H1 (cell line): ENCODE results near the gene POLG. TPM values are rescaled to one million over a fixed set of nuclear protein-coding genes. Genes with fewer than 3 reads are reported as not detected.

ENCODE experiments used
- CTCF ChIA-PET: fragments of 300-600 bp; sonication (Branson Sonifier 250); formaldehyde crosslinking; loops from one replicate; lab custom pipeline; 2021; ENCODE audit not compliant: partially characterized antibody; lab: Charles Lee
- POLR2A ChIA-PET: fragments of 300-600 bp; sonication (Branson Sonifier 250); formaldehyde crosslinking; loops from one replicate; lab custom pipeline; 2021; ENCODE audit warnings: inconsistent platforms; ENCODE audit not compliant: partially characterized antibody; lab: Charles Lee
- DNase-seq, 2 experiments: peaks; one replicate each; pipeline versions ENCODE4 v3.0.0 to v3.0.0-alpha.2; 2010 to 2022; ENCODE audit warnings: low spot score in 2 of 2, low read depth in 1 of 2, mixed read lengths in 1 of 2
- FAIRE-seq: peaks from 2 replicates; lab custom pipeline; 2011; peaks lifted over from hg19 to GRCh38; lab: Jason Lieb, UNC
- H2AFZ ChIP-seq: 2 replicates; pipeline ENCODE4 v1.8.1; 2012; ENCODE audit warnings: low read length, inconsistent platforms
- H2AK5ac ChIP-seq: 2 replicates; pipeline ENCODE4 v1.6.1; 2013; ENCODE audit warnings: low read depth, low read length
- H2BK120ac ChIP-seq: replicated peaks from 2 replicates; pipeline ENCODE3; 2013; ENCODE audit warnings: low read depth, low read length, inconsistent platforms
- H2BK12ac ChIP-seq: 2 replicates; pipeline ENCODE4 v1.6.1; 2013; ENCODE audit warnings: low read depth, low read length
- H2BK15ac ChIP-seq: 2 replicates; pipeline ENCODE4 v1.6.1; 2013; ENCODE audit warnings: low read length
- H2BK20ac ChIP-seq: 2 replicates; pipeline ENCODE4 v1.6.1; 2013; ENCODE audit warnings: low read length
- H2BK5ac ChIP-seq: 2 replicates; pipeline ENCODE4 v1.6.1; 2013; ENCODE audit warnings: low read depth, low read length
- H3K14ac ChIP-seq: 2 replicates; pipeline ENCODE4 v1.6.1; 2013; ENCODE audit warnings: inconsistent platforms; ENCODE audit not compliant: insufficient read length
- H3K18ac ChIP-seq: 2 replicates; pipeline ENCODE4 v1.6.1; 2013; ENCODE audit warnings: low read length; ENCODE audit errors: extremely low read depth
- H3K23ac ChIP-seq: 2 replicates; pipeline ENCODE4 v1.6.1; 2013; ENCODE audit warnings: inconsistent platforms; ENCODE audit not compliant: insufficient read length
- H3K23me2 ChIP-seq: 2 replicates; pipeline ENCODE4 v1.6.1; 2013; ENCODE audit warnings: low read depth, low read length
- H3K27ac ChIP-seq: 2 replicates; pipeline ENCODE4 v1.6.1; 2011; ENCODE audit warnings: low read depth, low read length, inconsistent platforms
- H3K27me3 ChIP-seq, 4 experiments: replicated peaks in 1 of 4; 1 replicate in 1 of 4; 2 replicates in 3 of 4; pipeline versions ENCODE4 v1.6.1 to v1.8.1; 2011 to 2013; ENCODE audit warnings: low read length in 3 of 4, mild to moderate bottlenecking in 3 of 4, inconsistent platforms in 2 of 4, mixed read lengths in 2 of 4, moderate library complexity in 1 of 4; ENCODE audit not compliant: control insufficient read depth in 3 of 4, insufficient read depth in 3 of 4; ENCODE audit errors: extremely low read depth in 1 of 4
- H3K36me3 ChIP-seq, 4 experiments: 2 replicates each; pipeline versions ENCODE4 v1.6.1 to v1.8.1; 2011 to 2013; ENCODE audit warnings: mild to moderate bottlenecking in 4 of 4, low read length in 3 of 4, moderate library complexity in 2 of 4, control low read depth in 1 of 4, inconsistent platforms in 1 of 4; ENCODE audit not compliant: insufficient read depth in 4 of 4, control insufficient read depth in 2 of 4
- H3K4ac ChIP-seq: replicated peaks from 2 replicates; pipeline ENCODE3; 2013; ENCODE audit warnings: low read length, low read depth, mixed read lengths, inconsistent platforms; ENCODE audit not compliant: insufficient read length
- H3K4me1 ChIP-seq, 4 experiments: replicated peaks in 1 of 4; 1 replicate in 1 of 4; 2 replicates in 3 of 4; pipeline versions ENCODE4 v1.6.1 to v1.8.1; 2011 to 2013; ENCODE audit warnings: low read length in 3 of 4, inconsistent platforms in 2 of 4, mixed read lengths in 1 of 4; ENCODE audit not compliant: insufficient read depth in 4 of 4, control insufficient read depth in 3 of 4
- H3K4me2 ChIP-seq, 2 experiments: 2 replicates each; pipeline versions ENCODE4 v1.6.1 to v1.8.1; 2011 to 2013; ENCODE audit warnings: low read depth in 2 of 2, low read length in 2 of 2, control low read depth in 1 of 2, inconsistent platforms in 1 of 2, mild to moderate bottlenecking in 1 of 2; ENCODE audit not compliant: insufficient read depth in 1 of 2
- H3K4me3 ChIP-seq, 4 experiments: fragments of 200-600, 300-600 bp in 1 of 4; sonication (generic), shearing (Covaris generic), sonication (Bioruptor Twin) in 1 of 4; 2 replicates each; pipeline versions ENCODE4 v1.5.1 to v1.8.1; 2011 to 2016; ENCODE audit warnings: low read length in 4 of 4, low read depth in 3 of 4, control low read depth in 2 of 4, inconsistent platforms in 2 of 4, mild to moderate bottlenecking in 2 of 4, mixed read lengths in 1 of 4, moderate library complexity in 1 of 4; ENCODE audit not compliant: insufficient read depth in 2 of 4; ENCODE audit errors: extremely low read depth in 1 of 4
- H3K56ac ChIP-seq: replicated peaks from 2 replicates; pipeline ENCODE3; 2013; ENCODE audit warnings: low read depth, mild to moderate bottlenecking, mixed read lengths, low read length, inconsistent platforms; ENCODE audit not compliant: insufficient read length
- H3K79me1 ChIP-seq: 2 replicates; pipeline ENCODE4 v1.6.1; 2013; ENCODE audit warnings: low read depth, low read length, control low read depth
- H3K79me2 ChIP-seq, 2 experiments: 2 replicates each; pipeline versions ENCODE4 v1.6.1 to v1.8.1; 2012 to 2013; ENCODE audit warnings: low read length in 2 of 2, mild to moderate bottlenecking in 2 of 2, inconsistent platforms in 1 of 2; ENCODE audit not compliant: insufficient read depth in 2 of 2, control insufficient read depth in 1 of 2
- H3K9ac ChIP-seq, 4 experiments: replicated peaks in 1 of 4; 1 replicate in 1 of 4; 2 replicates in 3 of 4; pipeline versions ENCODE4 v1.6.1 to v1.8.1; 2011 to 2013; ENCODE audit warnings: low read depth in 3 of 4, low read length in 3 of 4, control low read depth in 2 of 4, mild to moderate bottlenecking in 2 of 4, moderate library complexity in 2 of 4, inconsistent platforms in 1 of 4; ENCODE audit errors: extremely low read depth in 1 of 4
- H3K9me3 ChIP-seq, 2 experiments: 2 replicates each; pipeline versions ENCODE4 v1.6.1 to v1.8.1; 2012 to 2013; ENCODE audit warnings: mild to moderate bottlenecking in 2 of 2, moderate library complexity in 2 of 2, control low read depth in 1 of 2, inconsistent platforms in 1 of 2, low read depth in 1 of 2, low read length in 1 of 2, mixed read lengths in 1 of 2; ENCODE audit not compliant: insufficient read depth in 2 of 2
- H4K20me1 ChIP-seq, 2 experiments: replicated peaks in 1 of 2; 2 replicates each; pipeline versions ENCODE3 to v1.8.1; 2011 to 2013; ENCODE audit warnings: inconsistent platforms in 2 of 2, low read length in 2 of 2, mild to moderate bottlenecking in 1 of 2; ENCODE audit not compliant: insufficient read depth in 2 of 2, control insufficient read depth in 1 of 2
- H4K5ac ChIP-seq: 2 replicates; pipeline ENCODE4 v1.6.1; 2013; ENCODE audit warnings: low read length, low read depth, mixed read lengths, inconsistent platforms; ENCODE audit not compliant: insufficient read length
- H4K8ac ChIP-seq: 2 replicates; pipeline ENCODE4 v1.8.0; 2013; ENCODE audit warnings: mild to moderate bottlenecking, moderate library complexity, low read length, inconsistent platforms; ENCODE audit not compliant: insufficient read depth; ENCODE audit errors: extremely low read depth
- H4K91ac ChIP-seq: replicated peaks from 2 replicates; pipeline ENCODE3; 2013; ENCODE audit warnings: low read length, mixed read lengths, inconsistent platforms; ENCODE audit not compliant: insufficient read length
- BRCA1 ChIP-seq: IDR thresholded peaks from 2 replicates; pipeline ENCODE4 v1.6.1; 2012; ENCODE audit warnings: low read depth, low read length, improper control_type of control experiment
- JUN ChIP-seq: IDR thresholded peaks from 2 replicates; pipeline ENCODE4 v1.6.1; 2011; ENCODE audit warnings: low read depth, mild to moderate bottlenecking, improper control_type of control experiment, low read length
- RAD21 ChIP-seq, 2 experiments: IDR thresholded peaks in 1 of 2; conservative IDR thresholded peaks in 1 of 2; 2 replicates each; pipeline ENCODE4 v1.6.1; 2011; ENCODE audit warnings: low read depth in 2 of 2, low read length in 2 of 2, improper control_type of control experiment in 1 of 2, inconsistent platforms in 1 of 2, mild to moderate bottlenecking in 1 of 2, moderate library complexity in 1 of 2
- WGBS, 2 experiments: shearing (Covaris generic) in 1 of 2; methylation state at CpG; one replicate each; pipeline versions ENCODE4 v1.1.6 to v1.1.7; 2013 to 2015; ENCODE audit warnings: low lambda C conversion rate in 2 of 2, mixed read lengths in 2 of 2, inconsistent platforms in 1 of 2, low coverage in 1 of 2, missing lambda C conversion rate in 1 of 2; ENCODE audit not compliant: insufficient replicate concordance in 2 of 2, insufficient coverage in 1 of 2, insufficient read length in 1 of 2; ENCODE audit errors: extremely low coverage in 1 of 2, missing lambda C conversion rate in 1 of 2; 5-methylcytosine and 5-hydroxymethylcytosine counted together
- polyA plus RNA-seq, 7 experiments: library from polyadenylated mRNA; depleted of rRNA in 3 of 7; stranded (reverse) in 5 of 7; unstranded in 2 of 7; fragments of >200 nt in 5 of 7; fragments of 200-250 nt in 2 of 7; gene quantifications; 1 replicate in 5 of 7; 2 replicates in 1 of 7; 4 replicates in 1 of 7; pipeline versions ENCODE4 v1.2.1 to v1.2.3, GENCODE V29; 2011 to 2013; ENCODE audit warnings: missing spikeins in 2 of 7, mixed read lengths in 2 of 7
- total RNA-seq: library from RNA; stranded (reverse); fragmentation: NEBNext Ultra II Directional; extraction: Animal tissue kit (Norgen Biotek cat#: 25700); gene quantifications from 2 replicates; pipeline ENCODE4 v1.2.1, GENCODE V29; 2021
- TF ChIP-seq, protein P1 (sequence below), 3 experiments: IDR thresholded peaks; 1 replicate in 2 of 3; 2 replicates in 1 of 3; pipeline versions ENCODE4 v1.5.1 to v1.6.1; 2011; ENCODE audit warnings: low read length in 3 of 3, mild to moderate bottlenecking in 3 of 3, inconsistent platforms in 2 of 3, low read depth in 1 of 3, moderate library complexity in 1 of 3; ENCODE audit not compliant: insufficient read depth in 1 of 3; ENCODE audit errors: control extremely low read depth in 1 of 3
- TF ChIP-seq, protein P2 (sequence below): IDR thresholded peaks from 2 replicates; pipeline ENCODE4 v1.6.1; 2011; ENCODE audit warnings: low read length, improper control_type of control experiment

The POLG gene
- total and polyA plus RNA-seq, 2 of the 8 experiments (the other 6 are each of a cell fraction or from before 2014, with no cell fraction given), result 14.8 to 52.3 TPM

DNA sequence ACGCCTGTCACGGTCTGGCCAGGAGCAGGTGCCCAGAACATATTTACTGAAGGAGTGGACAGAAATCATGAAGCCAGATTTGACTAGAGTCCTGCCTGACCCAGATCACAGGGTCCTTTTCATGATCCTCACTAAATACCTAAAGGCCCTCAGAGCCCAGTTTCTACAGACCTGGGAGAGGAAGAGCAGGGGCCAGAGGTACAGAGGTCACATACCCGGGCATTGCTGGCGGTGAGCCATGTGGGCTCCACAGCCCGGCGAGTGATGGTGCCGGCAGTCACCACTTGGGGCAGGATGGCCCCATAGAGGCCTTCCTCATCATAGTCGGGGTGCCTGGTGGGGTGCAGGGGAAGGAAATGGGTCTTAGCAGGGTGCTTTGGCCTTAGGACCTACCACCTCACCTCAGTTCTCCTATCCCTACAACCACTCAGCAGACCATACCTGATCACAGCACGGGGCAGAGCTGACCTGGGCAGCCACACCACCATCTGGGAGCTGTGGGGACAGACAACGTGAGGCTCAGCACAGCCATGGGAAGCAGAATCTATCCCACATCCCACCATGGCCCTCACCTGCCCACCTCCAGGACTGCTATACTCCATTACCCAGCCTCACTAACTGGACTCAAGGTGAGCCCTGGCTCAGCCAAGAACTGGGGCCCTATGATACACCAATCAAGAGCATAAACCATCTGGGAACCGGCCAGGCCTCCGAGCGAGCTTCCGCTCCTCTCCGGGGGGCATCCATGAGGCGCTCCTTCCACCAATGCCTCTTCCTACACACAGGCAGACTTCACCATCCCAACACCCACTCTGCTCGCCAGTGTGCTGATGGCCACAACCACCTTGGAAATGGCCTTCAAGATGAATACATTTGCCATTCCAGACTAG is 12.9 kb downstream of the POLG start:
- no peak overlapping the region for H2BK120ac ChIP-seq
- H3K18ac ChIP-seq, result no peak overlapping the region
- H3K23me2 ChIP-seq, result no peaks in the 10 kb centered on the region; the same call in 1 of the 2 replicates
- no peak overlapping the region for H2BK20ac ChIP-seq
- H3K14ac ChIP-seq, result no peak overlapping the region
- no peak overlapping the region for H3K23ac ChIP-seq
- WGBS, 2 experiments, result 81% methylated on average over 17 of the region's 17 CpGs; no CpG with 5 or more reads in 1 of the 2 experiments
- H4K91ac ChIP-seq, result no peak overlapping the region
- H2BK12ac ChIP-seq, result no peak overlapping the region
- H4K8ac ChIP-seq, result no peak overlapping the region
- no peaks in the 10 kb centered on the region for H3K9me3 ChIP-seq
- DNase-seq (no peak), FAIRE-seq (no peak)
- no peak overlapping the region for H3K27ac ChIP-seq
- H4K20me1 ChIP-seq, result peaks cover 6 to 20% of the 10 kb centered on the region in 2 experiments
- no peak overlapping the region for H2AK5ac ChIP-seq
- H2AFZ ChIP-seq, result no peak overlapping the region
- H3K27me3 ChIP-seq, result no peaks in the 10 kb centered on the region
- H4K5ac ChIP-seq, result no peak overlapping the region
- H2BK5ac ChIP-seq, result no peak overlapping the region
- H3K4ac ChIP-seq, result no peak overlapping the region
- H3K79me2 ChIP-seq, result no peaks in the 10 kb centered on the region
- H3K4me2 ChIP-seq, result no peak overlapping the region
- peaks cover 58 to 99% (median 89%) of the 10 kb centered on the region in 4 experiments for H3K36me3 ChIP-seq
- H3K56ac ChIP-seq, result no peak overlapping the region
- ChIA-PET POLR2A (interaction anchor here (20.0 kb wide), 2 partner anchors 6 to 7 kb away, joined by 250 read pairs; partner anchors contain the start of gene POLG), CTCF (interaction anchor here (0.7 to 6.8 kb wide), 5 partner anchors 9 to 174 kb away, joined by 3 to 54 read pairs (median 4); no protein-coding TSS in a partner anchor)
- no peak overlapping the region for H3K4me3 ChIP-seq
- peaks cover 2% of the 10 kb centered on the region; the same call in 1 of the 2 replicates for H3K79me1 ChIP-seq
- TF ChIP-seq, protein P1, sequence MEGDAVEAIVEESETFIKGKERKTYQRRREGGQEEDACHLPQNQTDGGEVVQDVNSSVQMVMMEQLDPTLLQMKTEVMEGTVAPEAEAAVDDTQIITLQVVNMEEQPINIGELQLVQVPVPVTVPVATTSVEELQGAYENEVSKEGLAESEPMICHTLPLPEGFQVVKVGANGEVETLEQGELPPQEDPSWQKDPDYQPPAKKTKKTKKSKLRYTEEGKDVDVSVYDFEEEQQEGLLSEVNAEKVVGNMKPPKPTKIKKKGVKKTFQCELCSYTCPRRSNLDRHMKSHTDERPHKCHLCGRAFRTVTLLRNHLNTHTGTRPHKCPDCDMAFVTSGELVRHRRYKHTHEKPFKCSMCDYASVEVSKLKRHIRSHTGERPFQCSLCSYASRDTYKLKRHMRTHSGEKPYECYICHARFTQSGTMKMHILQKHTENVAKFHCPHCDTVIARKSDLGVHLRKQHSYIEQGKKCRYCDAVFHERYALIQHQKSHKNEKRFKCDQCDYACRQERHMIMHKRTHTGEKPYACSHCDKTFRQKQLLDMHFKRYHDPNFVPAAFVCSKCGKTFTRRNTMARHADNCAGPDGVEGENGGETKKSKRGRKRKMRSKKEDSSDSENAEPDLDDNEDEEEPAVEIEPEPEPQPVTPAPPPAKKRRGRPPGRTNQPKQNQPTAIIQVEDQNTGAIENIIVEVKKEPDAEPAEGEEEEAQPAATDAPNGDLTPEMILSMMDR (IDR thresholded peaks at IDR 0.05; ENCODE audit: control extremely low read depth in 1 of 3, insufficient read depth in 1 of 3, low read depth in 1 of 3, low read length in 3 of 3), result peak in 2 of 3 experiments; percentile 26 to 44; a peak in 3 of 4 replicates
- no peak for TF ChIP-seq BRCA1
- TF ChIP-seq JUN, result no peak
- TF ChIP-seq RAD21 (IDR thresholded peaks at IDR 0.05 in 1 of 2, conservative IDR thresholded peaks at IDR 0.05 in 1 of 2; ENCODE audit: low read depth in 2 of 2, low read length in 2 of 2), result peak in 1 of 2 experiments; percentile 23; a peak in 1 of 4 replicates
- TF ChIP-seq, protein P2, sequence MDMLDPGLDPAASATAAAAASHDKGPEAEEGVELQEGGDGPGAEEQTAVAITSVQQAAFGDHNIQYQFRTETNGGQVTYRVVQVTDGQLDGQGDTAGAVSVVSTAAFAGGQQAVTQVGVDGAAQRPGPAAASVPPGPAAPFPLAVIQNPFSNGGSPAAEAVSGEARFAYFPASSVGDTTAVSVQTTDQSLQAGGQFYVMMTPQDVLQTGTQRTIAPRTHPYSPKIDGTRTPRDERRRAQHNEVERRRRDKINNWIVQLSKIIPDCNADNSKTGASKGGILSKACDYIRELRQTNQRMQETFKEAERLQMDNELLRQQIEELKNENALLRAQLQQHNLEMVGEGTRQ, result no peak
- H3K9ac ChIP-seq, result no peak overlapping the region
- H3K4me1 ChIP-seq, result no peaks in the 10 kb centered on the region
- H2BK15ac ChIP-seq, result no peak overlapping the region
